Fibroblast of lung (primary cell): ENCODE data around the gene WWOX.

Experiments used
- CTCF ChIP-seq, 2 donors: IDR thresholded peaks in 1 of 2; conservative IDR thresholded peaks in 1 of 2; 1 replicate in 1 of 2; 2 replicates in 1 of 2; pipeline ENCODE4 v1.5.1; 2011 to 2012; ENCODE audit warnings: low read length in 2 of 2, control low read depth in 1 of 2, inconsistent platforms in 1 of 2, low read depth in 1 of 2, mild to moderate bottlenecking in 1 of 2
- EZH2 ChIP-seq: IDR thresholded peaks from 2 replicates; pipeline ENCODE4 v1.5.1; 2012; ENCODE audit warnings: low read length, control low read depth, mild to moderate bottlenecking; ENCODE audit errors: missing control alignments

GRCh38 chr16:78297066-78297666 lies 197.7 kb downstream of the WWOX start:
- no peak for TF ChIP-seq CTCF (conservative IDR thresholded peaks at IDR 0.05 in 1 of 2, IDR thresholded peaks at IDR 0.05 in 1 of 2; ENCODE audit: low read depth in 1 of 2, low read length in 2 of 2)
- no peak for TF ChIP-seq EZH2
